ENCODE measurements around the gene SELENBP1. TPM values are rescaled to one million over a fixed set of nuclear protein-coding genes. Genes with fewer than 3 reads are reported as not detected.

Gene SELENBP1
- total RNA-seq, 4 donors from 2014 or later, result 32.6 to 100 (median 54.7) TPM

- no peak for TF ChIP-seq CTCF (IDR thresholded peaks at IDR 0.05; ENCODE audit: low read depth)
Observed at GRCh38 chr1:151334822-151335221, 37.7 kb downstream of the SELENBP1 start.

DNA sequence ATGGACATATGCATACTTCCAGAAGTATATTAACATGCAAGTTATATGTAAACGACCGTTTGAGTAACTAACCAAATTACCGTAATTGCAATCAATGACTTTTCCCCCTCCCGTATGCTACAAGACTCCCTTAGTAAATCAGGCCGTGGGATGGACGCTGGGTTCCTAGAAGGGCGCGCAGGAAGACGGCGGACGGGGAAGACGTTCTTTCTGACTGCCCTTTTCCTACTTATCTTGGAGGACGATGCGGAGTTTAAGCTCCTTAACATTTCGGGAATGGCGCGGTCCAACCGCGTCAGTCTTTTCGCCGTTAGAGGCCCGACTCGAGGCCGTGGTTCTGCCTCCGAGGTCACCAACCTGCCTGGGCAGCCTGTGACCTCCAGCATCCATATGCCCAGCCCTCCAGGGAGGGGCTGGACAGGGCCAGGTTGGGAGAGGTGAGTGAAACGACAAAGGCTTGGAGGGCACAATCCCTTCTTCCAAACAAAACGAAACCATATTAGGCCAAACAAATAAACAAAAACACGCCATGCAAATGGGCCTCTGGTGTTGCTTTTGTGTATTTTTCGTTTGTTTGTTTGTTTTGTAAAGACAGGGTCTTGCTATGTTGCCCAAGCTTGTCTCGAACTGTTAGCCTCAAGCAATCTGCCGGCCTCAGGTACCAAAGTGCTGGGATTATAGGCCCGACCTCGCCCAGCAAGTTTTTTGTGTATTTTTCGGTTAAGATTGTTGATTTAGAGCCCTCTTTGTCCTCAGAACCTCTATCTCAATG, 44.4 kb downstream of the SELENBP1 start:
- TF ChIP-seq CTCF (IDR thresholded peaks at IDR 0.05; ENCODE audit: low read depth), result no peak

DNA sequence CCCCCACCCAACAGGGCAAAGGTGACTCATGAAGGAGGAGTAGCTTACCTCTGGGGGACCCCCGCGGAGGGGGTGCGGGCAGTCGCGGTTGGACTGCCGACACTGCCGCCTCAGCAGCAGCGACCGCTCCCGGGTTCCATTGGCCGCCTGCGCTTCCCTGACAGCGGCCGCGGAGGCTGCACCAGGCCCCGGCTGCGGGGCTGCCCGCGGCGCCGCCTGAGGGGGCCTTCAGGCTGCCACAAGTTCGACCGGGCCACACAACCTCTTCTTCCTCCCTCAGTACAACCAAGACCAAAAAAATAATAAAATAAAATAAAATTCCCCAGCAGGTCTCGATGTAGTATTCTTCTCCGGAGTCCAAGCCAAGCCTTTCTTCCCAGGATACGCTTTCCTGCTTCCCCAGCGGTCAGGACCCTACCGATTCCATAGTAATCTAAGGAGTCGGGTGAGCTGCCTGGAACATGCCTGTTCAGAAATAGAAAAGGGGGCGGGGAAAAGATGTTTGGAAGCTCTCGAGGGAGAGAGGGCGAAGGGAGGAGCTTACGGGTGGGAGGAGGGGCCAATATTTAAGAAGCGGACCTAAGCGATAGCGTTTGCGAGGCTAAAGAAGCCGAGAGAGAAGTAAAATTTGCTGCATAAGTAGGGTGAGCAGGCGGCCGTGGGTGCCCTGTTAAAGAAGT, 45.1 kb downstream of the SELENBP1 start, which contains the start of gene PI4KB:
Gene PI4KB (minus strand): TSS at position 194 of the 680 bp plus-strand sequence. CDS start 10,935 bp downstream, outside the sequence.
- TF ChIP-seq CTCF (IDR thresholded peaks at IDR 0.05; ENCODE audit: low read depth), result no peak

GRCh38 chr1:151326619-151327222, 45.8 kb downstream of the SELENBP1 start:
- TF ChIP-seq CTCF (IDR thresholded peaks at IDR 0.05; ENCODE audit: low read depth), result no peak

DNA sequence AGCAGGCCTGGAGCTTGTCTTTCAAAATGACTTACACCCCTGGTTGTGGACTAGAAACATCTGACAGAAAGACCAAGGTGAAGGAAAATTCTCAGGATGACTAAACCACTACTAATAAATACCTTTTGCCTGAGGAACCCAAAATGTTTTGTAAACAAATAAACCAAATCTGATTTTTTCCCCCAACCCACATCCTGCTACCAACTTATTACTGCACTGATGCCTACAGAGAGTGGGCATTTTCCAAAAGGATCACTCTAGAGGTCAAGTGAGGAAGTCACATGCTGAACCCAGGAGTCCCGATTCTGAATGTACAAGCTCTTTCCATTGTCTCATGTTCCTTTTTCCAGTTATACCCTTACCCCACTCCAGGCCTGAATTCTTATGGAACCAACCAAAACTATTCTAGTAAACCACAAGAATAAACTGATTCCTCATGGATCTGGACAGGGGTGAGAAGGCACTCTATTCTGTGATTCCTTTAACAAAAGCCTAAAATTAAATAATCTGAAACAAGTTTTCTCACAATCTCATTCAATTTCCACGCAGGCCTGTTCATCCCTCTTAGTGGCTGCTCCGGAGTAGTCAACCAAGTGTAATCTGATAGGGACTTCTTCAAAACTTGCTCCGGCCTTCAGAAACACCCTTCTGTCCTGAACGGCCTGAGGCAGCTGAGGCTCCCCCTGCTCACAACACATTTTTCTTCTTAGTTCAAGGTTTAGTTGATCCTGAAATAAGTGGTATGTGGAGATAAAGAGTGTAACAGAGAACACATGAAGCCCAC, 46.7 kb downstream of the SELENBP1 start:
- no peak for TF ChIP-seq CTCF (IDR thresholded peaks at IDR 0.05; ENCODE audit: low read depth)

GRCh38 chr1:151325231-151325630, 47.3 kb downstream of the SELENBP1 start:
- TF ChIP-seq CTCF (IDR thresholded peaks at IDR 0.05; ENCODE audit: low read depth), result no peak
